Smooth muscle cell (in vitro differentiated cells): ENCODE results near the gene HPGD. TPM values are rescaled to one million over a fixed set of nuclear protein-coding genes. Genes with fewer than 3 reads are reported as not detected.

ENCODE experiments used
- DNase-seq: peaks from one replicate; lab custom pipeline; 2025; ENCODE audit not compliant: unreplicated experiment; lab: John Stamatoyannopoulos, UW
- H2AFZ ChIP-seq: fragments of 200-600 bp; sonication (generic); 2 replicates; pipeline ENCODE4 v1.6.0; 2016; ENCODE audit warnings: antibody characterized with exemption, low read depth, mild to moderate bottlenecking
- H3F3A ChIP-seq: fragments of 200-600 bp; sonication (generic); 2 replicates; pipeline ENCODE4 v1.6.0; 2017; ENCODE audit warnings: antibody characterized with exemption, low read depth
- H3K27ac ChIP-seq: fragments of 200-600 bp; sonication (generic); 2 replicates; pipeline ENCODE4 v1.5.1; 2016; ENCODE audit warnings: low read depth, mild to moderate bottlenecking
- H3K27me3 ChIP-seq: fragments of 200-600 bp; sonication (generic); 2 replicates; pipeline ENCODE4 v1.6.1; 2016; ENCODE audit warnings: low read depth, mild to moderate bottlenecking
- H3K36me3 ChIP-seq: fragments of 200-600 bp; sonication (generic); 2 replicates; pipeline ENCODE4 v1.5.1; 2016; ENCODE audit warnings: low read depth
- H3K4me1 ChIP-seq: fragments of 200-600 bp; sonication (generic); 2 replicates; pipeline ENCODE4 v1.5.1; 2016; ENCODE audit warnings: low read depth
- H3K4me2 ChIP-seq: fragments of 200-600 bp; sonication (generic); 2 replicates; pipeline ENCODE4 v1.6.0; 2016; ENCODE audit warnings: mild to moderate bottlenecking
- H3K4me3 ChIP-seq: fragments of 200-600 bp; sonication (generic); 2 replicates; pipeline ENCODE4 v1.5.1; 2016; ENCODE audit warnings: mild to moderate bottlenecking
- H3K79me2 ChIP-seq: fragments of 200-600 bp; sonication (generic); 2 replicates; pipeline ENCODE4 v1.6.0; 2016; ENCODE audit warnings: low read depth, mild to moderate bottlenecking
- H3K9ac ChIP-seq: fragments of 200-600 bp; sonication (generic); 2 replicates; pipeline ENCODE4 v1.6.0; 2016; ENCODE audit warnings: low read depth
- H3K9me3 ChIP-seq: fragments of 200-600 bp; sonication (generic); replicated peaks from 2 replicates; pipeline ENCODE4 v1.5.1; 2016; ENCODE audit warnings: low read depth
- H4K20me1 ChIP-seq: fragments of 200-600 bp; sonication (generic); 2 replicates; pipeline ENCODE4 v1.6.0; 2016; ENCODE audit warnings: low read depth
- CTCF ChIP-seq: fragments of 200-600 bp; sonication (generic); IDR thresholded peaks from 2 replicates; pipeline ENCODE4 v1.5.1; 2017; ENCODE audit warnings: borderline replicate concordance, mild to moderate bottlenecking, antibody characterized with exemption; ENCODE audit not compliant: insufficient read depth, poor library complexity, severe bottlenecking
- WGBS: methylation state at CpG from one replicate; pipeline ENCODE4 v1.1.7; 2016; ENCODE audit warnings: low lambda C conversion rate; 5-methylcytosine and 5-hydroxymethylcytosine counted together
- polyA plus RNA-seq: library from polyadenylated mRNA; unstranded; fragments of >200 nt; fragmentation: Nextera tagmentation; extraction: Ambion mirVana; gene quantifications from 2 replicates; pipeline ENCODE4 v1.2.1, GENCODE V29; 2016
- total RNA-seq: library from RNA; depleted of rRNA; stranded (reverse); fragments of >200 nt; gene quantifications from 2 replicates; pipeline ENCODE4 v1.2.3, GENCODE V29; 2014

Gene HPGD
- total and polyA plus RNA-seq, 2 experiments from 2014 or later: 0.97 to 20.0 TPM

- H3K4me3 ChIP-seq: no peak overlapping the region
- H3K36me3 ChIP-seq: no peaks in the 10 kb centered on the region
- H3K27me3 ChIP-seq: no peaks in the 10 kb centered on the region
- H3K79me2 ChIP-seq: no peaks in the 10 kb centered on the region
- DNase-seq: no peak
- no peak overlapping the region for H3K27ac ChIP-seq
- no peaks in the 10 kb centered on the region for H3K4me1 ChIP-seq
- no peak overlapping the region for H3K9ac ChIP-seq
- 96% methylated on average over 6 of the region's 6 CpGs for WGBS
- H3K4me2 ChIP-seq: no peak overlapping the region
- H3F3A ChIP-seq: no peaks in the 10 kb centered on the region
- H3K9me3 ChIP-seq: no peaks in the 10 kb centered on the region
- no peak for TF ChIP-seq CTCF
- no peak overlapping the region for H2AFZ ChIP-seq
- no peaks in the 10 kb centered on the region for H4K20me1 ChIP-seq
Measured at GRCh38 chr4:174454815-174455473, 67.3 kb downstream of the HPGD start.

GRCh38 chr4:174451718-174452296 is 70.5 kb downstream of the HPGD start:
- H2AFZ ChIP-seq: no peak overlapping the region
- H3K4me3 ChIP-seq: no peak overlapping the region
- no peaks in the 10 kb centered on the region for H3K27me3 ChIP-seq
- no peak overlapping the region for H3K4me2 ChIP-seq
- WGBS: 55% methylated on average over 2 of the region's 2 CpGs
- H3K36me3 ChIP-seq: no peaks in the 10 kb centered on the region
- no peaks in the 10 kb centered on the region for H3K9me3 ChIP-seq
- H3K27ac ChIP-seq: no peak overlapping the region
- H3F3A ChIP-seq: no peaks in the 10 kb centered on the region
- H4K20me1 ChIP-seq: no peaks in the 10 kb centered on the region
- H3K9ac ChIP-seq: no peak overlapping the region
- no peaks in the 10 kb centered on the region for H3K4me1 ChIP-seq
- no peak for DNase-seq
- TF ChIP-seq CTCF: no peak
- no peaks in the 10 kb centered on the region for H3K79me2 ChIP-seq

GRCh38 chr4:174450786-174451125 is 71.5 kb downstream of the HPGD start:
- H3K4me1 ChIP-seq: no peaks in the 10 kb centered on the region
- no peak for DNase-seq
- H3K27ac ChIP-seq: no peak overlapping the region
- H3K9ac ChIP-seq: no peak overlapping the region
- H3K36me3 ChIP-seq: no peaks in the 10 kb centered on the region
- no peak overlapping the region for H3K4me2 ChIP-seq
- no peaks in the 10 kb centered on the region for H4K20me1 ChIP-seq
- 90% methylated on average over 3 of the region's 3 CpGs for WGBS
- no peak for TF ChIP-seq CTCF
- H3K27me3 ChIP-seq: no peaks in the 10 kb centered on the region
- H3K79me2 ChIP-seq: no peaks in the 10 kb centered on the region
- no peak overlapping the region for H2AFZ ChIP-seq
- no peak overlapping the region for H3K4me3 ChIP-seq
- no peaks in the 10 kb centered on the region for H3F3A ChIP-seq
- no peaks in the 10 kb centered on the region for H3K9me3 ChIP-seq
